ENCODE results near the gene LTA.

The LTA gene

GRCh38 chr6:31572041-31572911, at the start of gene LTA:
TSS of gene LTA (plus strand) at chr6:31572289. CDS start at chr6:31572743, 454 bp downstream.
- Mint-ChIP-seq H3K4me3 (peak within 1 kb of the TSS; percentile 86 to 97), H3K27me3 (no peaks in the 10 kb centered on the region), H3K27ac (peak within 1 kb of the TSS; percentile 66 to 98), H3K4me1 (peaks cover 95% of the 10 kb centered on the region), H3K9me3 (no peaks in the 10 kb centered on the region)
- peak; percentile 73 for ATAC-seq
- peak; percentile 78 to 84 for DNase-seq

- H3K27me3 Mint-ChIP-seq = no peaks in the 10 kb centered on the region
- H3K27ac Mint-ChIP-seq = no peak overlapping the region
- peaks cover 8% of the 10 kb centered on the region for H3K4me1 Mint-ChIP-seq
- no peaks in the 10 kb centered on the region for H3K9me3 Mint-ChIP-seq
- no peak for DNase-seq
- ATAC-seq = no peak
- no peak overlapping the region for H3K4me3 Mint-ChIP-seq
Measured at GRCh38 chr6:31525553-31525931, 46.5 kb upstream of the LTA start.

GRCh38 chr6:31525932-31526591, 46.0 kb upstream of the LTA start:
- peaks cover 13% of the 10 kb centered on the region for H3K4me1 Mint-ChIP-seq
- H3K27me3 Mint-ChIP-seq = no peaks in the 10 kb centered on the region
- H3K4me3 Mint-ChIP-seq = no peak overlapping the region
- no peak for DNase-seq
- no peak for ATAC-seq
- H3K27ac Mint-ChIP-seq = peak overlapping the region in 1 of 2 donors; percentile 4
- H3K9me3 Mint-ChIP-seq = no peaks in the 10 kb centered on the region

GRCh38 chr6:31528307-31528777, 43.7 kb upstream of the LTA start:
- Mint-ChIP-seq H3K4me1 (peaks cover 28% of the 10 kb centered on the region), H3K4me3 (no peak overlapping the region), H3K27ac (peak overlapping the region in 1 of 2 donors; percentile 75), H3K27me3 (no peaks in the 10 kb centered on the region), H3K9me3 (no peaks in the 10 kb centered on the region)
- ATAC-seq (peak; percentile 45), DNase-seq (no peak)

GRCh38 chr6:31528821-31529328, 43.2 kb upstream of the LTA start, which contains the start of gene MCCD1:
TSS of gene MCCD1 (plus strand) at chr6:31528962. CDS start at chr6:31529015, 53 bp downstream.
- Mint-ChIP-seq H3K27ac (peak within 1 kb of the TSS in 1 of 2 donors; percentile 75), H3K4me1 (peaks cover 31% of the 10 kb centered on the region), H3K4me3 (no peak within 1 kb of the TSS), H3K9me3 (no peaks in the 10 kb centered on the region), H3K27me3 (no peaks in the 10 kb centered on the region)
- ATAC-seq = peak; percentile 47
- DNase-seq = no peak

- Mint-ChIP-seq H3K27me3 (no peaks in the 10 kb centered on the region), H3K4me1 (peaks cover 32% of the 10 kb centered on the region), H3K9me3 (no peaks in the 10 kb centered on the region), H3K27ac (peak overlapping the region in 1 of 2 donors; percentile 74), H3K4me3 (no peak overlapping the region)
- ATAC-seq (peak; percentile 13), DNase-seq (no peak)
Measured at GRCh38 chr6:31529329-31530150, 42.5 kb upstream of the LTA start.

- Mint-ChIP-seq H3K27ac (no peak overlapping the region), H3K4me3 (no peak overlapping the region), H3K27me3 (no peaks in the 10 kb centered on the region), H3K9me3 (no peaks in the 10 kb centered on the region), H3K4me1 (peaks cover 43% of the 10 kb centered on the region)
- no peak for ATAC-seq
- DNase-seq = no peak
Measured at GRCh38 chr6:31530659-31531058, 41.4 kb upstream of the LTA start.

GRCh38 chr6:31531162-31531561, 40.9 kb upstream of the LTA start:
- ATAC-seq (no peak), DNase-seq (no peak)
- Mint-ChIP-seq H3K4me1 (peaks cover 44% of the 10 kb centered on the region), H3K9me3 (no peaks in the 10 kb centered on the region), H3K27ac (no peak overlapping the region), H3K27me3 (no peaks in the 10 kb centered on the region), H3K4me3 (no peak overlapping the region)

- peaks cover 47% of the 10 kb centered on the region for H3K4me1 Mint-ChIP-seq
Measured at GRCh38 chr6:31531771-31532643, 40.1 kb upstream of the LTA start.

GRCh38 chr6:31532644-31533454, 39.2 kb upstream of the LTA start:
- H3K4me3 Mint-ChIP-seq = no peak overlapping the region
- H3K4me1 Mint-ChIP-seq = peaks cover 53% of the 10 kb centered on the region
- no peaks in the 10 kb centered on the region for H3K27me3 Mint-ChIP-seq
- H3K9me3 Mint-ChIP-seq = no peaks in the 10 kb centered on the region
- peak overlapping the region in 1 of 2 donors; percentile 68 for H3K27ac Mint-ChIP-seq
- ATAC-seq (no peak), DNase-seq (no peak)

More at GRCh38 chr6:31531771-31532643, 40.1 kb upstream of the LTA start:
- no peak overlapping the region for H3K4me3 Mint-ChIP-seq
- H3K27ac Mint-ChIP-seq = peak overlapping the region in 1 of 2 donors; percentile 27
- H3K27me3 Mint-ChIP-seq = no peaks in the 10 kb centered on the region
- H3K9me3 Mint-ChIP-seq = no peaks in the 10 kb centered on the region
- no peak for DNase-seq
- no peak for ATAC-seq

GRCh38 chr6:31533455-31533841, 38.6 kb upstream of the LTA start:
- no peak overlapping the region for H3K27ac Mint-ChIP-seq
- no peak overlapping the region for H3K4me3 Mint-ChIP-seq
- no peaks in the 10 kb centered on the region for H3K9me3 Mint-ChIP-seq
- H3K4me1 Mint-ChIP-seq = peaks cover 57% of the 10 kb centered on the region
- ATAC-seq (no peak), DNase-seq (no peak)
- no peaks in the 10 kb centered on the region for H3K27me3 Mint-ChIP-seq

- no peaks in the 10 kb centered on the region for H3K27me3 Mint-ChIP-seq
- no peak overlapping the region for H3K4me3 Mint-ChIP-seq
- H3K27ac Mint-ChIP-seq = peak overlapping the region in 1 of 2 donors; percentile 54
- no peak for ATAC-seq
- DNase-seq = no peak
- H3K9me3 Mint-ChIP-seq = no peaks in the 10 kb centered on the region
- H3K4me1 Mint-ChIP-seq = peaks cover 63% of the 10 kb centered on the region
Measured at GRCh38 chr6:31534011-31534410, 38.1 kb upstream of the LTA start.

- no peak overlapping the region for H3K4me3 Mint-ChIP-seq
- no peaks in the 10 kb centered on the region for H3K9me3 Mint-ChIP-seq
- ATAC-seq = no peak
- no peak for DNase-seq
- peaks cover 69% of the 10 kb centered on the region for H3K4me1 Mint-ChIP-seq
- H3K27ac Mint-ChIP-seq = peak overlapping the region in 1 of 2 donors; percentile 64
- no peaks in the 10 kb centered on the region for H3K27me3 Mint-ChIP-seq
Measured at GRCh38 chr6:31534521-31535040, 37.5 kb upstream of the LTA start.

All from stimulated activated naive CD8-positive, alpha-beta T cell treated with anti-CD3 and anti-CD28 coated beads, Interleukin-15, amount 100 ng/mL, for 72 hours (primary cell).